ENCODE measurements around the gene ID3.
A peak's percentile ranks its signal among the peaks of the same experiment; 100 is the strongest.

The ID3 gene

DNA sequence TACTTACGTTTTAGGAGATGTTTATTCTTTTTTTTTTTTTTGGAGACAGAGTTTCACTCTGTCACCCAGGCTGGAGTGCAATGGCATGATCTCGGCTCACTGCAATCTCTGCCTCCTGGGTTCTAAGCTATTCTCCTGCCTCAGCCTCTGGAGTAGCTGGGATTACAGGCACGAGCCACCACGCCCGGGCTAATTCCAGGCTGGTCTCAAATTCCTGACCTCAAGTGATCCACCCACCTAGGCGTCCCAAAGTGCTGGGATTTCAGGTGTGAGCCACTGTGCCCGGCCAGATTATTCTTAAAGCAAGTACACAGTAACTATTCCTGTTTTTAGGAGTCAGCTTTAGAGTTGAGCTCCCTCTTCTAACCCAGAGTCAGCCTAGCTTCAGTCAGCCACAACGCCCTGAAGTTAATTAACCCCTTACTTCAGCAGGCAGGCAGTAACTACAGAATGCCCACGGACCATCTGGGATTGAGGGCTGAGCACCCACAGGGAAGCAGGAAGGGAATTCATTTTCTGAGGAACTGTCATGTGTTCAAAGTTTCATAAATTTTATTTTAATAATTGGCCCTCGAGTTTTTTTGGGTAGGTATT lies 5.3 kb upstream of the ID3 start:
- DNase-seq = no peak

DNA sequence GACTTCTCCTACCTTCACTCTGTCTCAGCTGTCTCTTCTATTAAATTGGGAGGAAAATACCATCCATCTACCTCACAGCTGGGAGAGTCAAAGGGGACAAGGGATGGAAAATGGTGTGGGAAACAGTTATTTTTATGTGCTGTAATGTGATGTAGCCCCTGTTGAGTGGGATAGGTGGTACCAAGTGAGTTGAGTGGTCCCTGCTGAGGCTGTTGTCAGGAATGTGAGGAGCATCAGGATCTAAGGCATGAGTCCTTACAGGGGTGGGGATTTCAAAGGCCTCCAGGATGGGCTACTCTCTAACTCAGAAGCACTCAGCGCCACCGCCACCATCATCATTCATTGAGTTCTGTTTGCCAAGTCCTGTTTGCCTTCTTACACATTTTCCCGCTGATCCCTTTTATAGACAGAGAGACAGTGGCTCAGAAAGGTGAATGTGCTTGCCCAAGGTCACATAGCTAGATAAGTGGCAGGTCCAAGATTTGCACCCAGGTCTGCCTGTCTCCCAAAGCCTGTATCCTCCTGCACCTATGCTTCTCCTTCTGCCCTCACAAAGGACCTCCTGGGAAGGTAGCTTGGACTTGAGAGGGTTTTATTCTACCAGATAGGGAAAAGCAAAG lies 4.6 kb upstream of the ID3 start:
- DNase-seq = no peak

DNA sequence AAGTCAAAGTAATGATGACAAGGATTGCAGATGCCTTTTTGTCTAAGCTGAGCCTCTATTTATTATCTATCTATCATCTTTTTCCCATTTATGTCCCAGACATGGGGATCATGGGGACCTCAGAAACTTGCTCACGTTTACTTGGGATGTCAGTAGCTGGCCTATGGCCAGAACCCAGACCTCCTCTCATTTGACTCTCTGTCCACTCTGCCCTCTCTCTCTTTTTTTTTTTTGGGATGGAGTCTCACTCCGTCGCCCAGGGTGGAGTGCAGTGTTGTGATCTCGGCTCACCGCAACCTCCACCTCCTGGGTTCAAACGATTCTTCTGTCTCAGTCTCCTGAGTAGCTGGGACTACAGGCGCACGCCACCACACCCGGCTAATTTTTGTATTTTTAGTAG lies 3.7 kb upstream of the ID3 start:
- no peak for DNase-seq

DNA sequence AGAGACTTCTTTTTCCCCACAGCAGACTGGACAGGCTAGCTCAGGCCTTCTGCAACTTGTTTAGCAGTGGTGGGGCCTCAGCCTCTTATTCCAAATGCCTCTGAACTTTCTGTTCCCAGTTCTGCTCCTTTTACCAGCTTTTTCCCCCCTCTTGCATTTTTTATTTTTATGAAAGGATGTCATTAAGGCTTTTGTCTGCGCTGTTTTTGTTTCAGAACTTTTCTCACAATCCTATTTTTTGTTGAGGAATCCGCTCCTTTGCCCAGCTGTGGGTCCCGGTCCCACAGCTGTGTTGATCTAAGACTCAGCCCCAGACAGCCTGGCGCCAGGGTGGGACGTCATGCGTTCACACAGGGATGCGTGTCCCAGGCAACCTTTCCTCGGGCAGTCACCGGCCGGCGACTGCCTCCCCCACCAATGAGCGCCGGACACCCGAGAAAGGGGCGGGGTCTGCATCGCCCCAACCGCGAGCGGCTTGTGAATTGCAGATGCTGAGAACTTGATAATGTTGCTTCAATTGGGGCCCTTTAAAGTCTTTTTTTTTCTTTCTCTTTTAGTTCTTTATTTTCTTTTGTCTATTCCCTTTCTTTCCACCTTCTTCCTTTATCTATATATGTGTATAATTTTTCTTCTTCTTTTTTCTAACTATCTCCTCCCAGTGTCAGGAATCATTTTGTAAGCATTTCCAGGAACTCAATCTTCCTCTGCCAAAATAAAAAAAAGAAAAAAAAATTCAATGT lies 3.0 kb upstream of the ID3 start:
- DNase-seq = no peak

DNA sequence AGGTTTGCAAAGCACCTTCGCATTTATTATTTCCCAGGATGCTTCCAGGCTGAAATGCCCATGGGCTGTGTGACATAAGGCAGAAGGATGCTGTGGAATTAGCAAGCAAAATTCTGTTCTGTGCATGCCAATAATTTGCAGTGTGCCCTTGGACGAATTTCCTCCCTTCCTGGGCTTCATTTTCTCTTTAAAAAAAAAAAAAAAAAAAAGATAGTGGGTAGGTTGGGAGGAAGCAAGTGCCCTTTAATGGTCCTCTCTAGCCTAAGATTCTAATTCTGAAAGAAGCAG lies 2.5 kb upstream of the ID3 start:
- no peak for DNase-seq

DNA sequence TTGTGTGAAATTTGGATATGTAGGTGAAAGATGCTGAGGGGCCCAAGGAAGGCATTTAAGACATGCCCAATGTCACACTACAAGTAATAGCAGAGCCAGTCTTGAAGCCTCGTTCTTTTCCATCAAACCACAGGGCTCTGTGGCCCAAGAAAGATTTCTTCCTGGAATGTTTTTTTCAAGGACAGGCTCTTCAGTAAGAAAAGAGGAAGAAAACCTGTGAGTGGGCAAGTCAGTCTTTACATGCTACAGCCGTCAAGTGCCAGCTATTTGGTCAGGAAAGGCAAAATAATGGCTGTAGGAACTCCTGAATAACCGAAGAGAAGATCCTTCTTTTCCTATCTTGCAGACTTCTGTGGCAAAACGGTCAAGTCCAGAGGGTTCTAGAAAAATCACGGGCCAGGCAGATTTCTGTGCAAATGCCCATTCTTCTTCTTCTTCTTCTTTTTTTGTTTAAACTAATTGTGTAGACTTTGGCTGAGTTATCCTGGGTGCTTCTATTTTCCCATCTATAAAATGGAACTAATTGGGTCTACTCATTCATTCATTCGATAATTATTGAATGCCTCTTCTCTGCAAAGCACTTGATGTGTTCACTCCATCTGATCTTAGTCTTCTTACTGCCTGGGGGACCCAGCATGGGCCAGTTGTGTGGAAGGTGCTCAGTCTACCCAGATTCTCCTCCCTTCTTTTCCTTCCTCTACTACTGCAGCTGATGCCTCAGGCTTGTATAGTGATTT lies 1.9 kb upstream of the ID3 start:
- no peak for DNase-seq

DNA sequence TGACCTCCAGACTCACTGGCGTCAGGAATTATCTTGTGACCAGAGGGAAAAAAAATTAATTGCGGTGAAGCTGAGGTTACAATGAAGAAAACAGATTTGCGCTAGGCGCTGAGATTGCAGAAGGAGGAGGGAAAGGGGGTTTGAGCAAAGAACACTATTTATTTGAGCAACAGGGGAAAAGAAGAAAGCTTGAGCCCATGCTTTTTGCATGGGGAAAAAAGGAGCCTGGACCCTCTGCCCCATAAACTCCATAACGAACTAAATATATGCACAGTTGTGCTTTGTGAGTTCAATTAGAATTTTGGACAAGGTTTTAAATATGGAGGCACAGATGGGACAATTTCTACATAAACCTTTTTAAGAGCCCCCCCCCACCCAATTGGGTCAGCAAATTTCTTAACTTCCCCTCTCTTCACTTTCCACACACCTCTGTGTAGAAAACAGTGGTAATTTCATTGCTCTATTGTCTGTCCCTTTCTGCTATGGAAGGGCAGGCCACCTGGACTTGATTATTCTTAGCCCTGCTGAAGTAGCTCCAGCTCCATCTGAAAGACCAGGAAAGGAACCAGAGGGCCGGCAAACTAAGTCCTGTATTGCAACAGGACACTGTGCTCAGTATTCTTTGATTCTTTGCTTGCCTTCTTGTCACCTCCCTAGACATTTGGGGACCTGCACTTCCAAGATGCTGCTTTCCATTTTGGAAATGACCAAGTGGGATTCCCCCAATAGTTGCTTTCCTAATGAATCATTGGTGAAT lies 862 bp upstream of the ID3 start:
- DNase-seq = no peak

DNA sequence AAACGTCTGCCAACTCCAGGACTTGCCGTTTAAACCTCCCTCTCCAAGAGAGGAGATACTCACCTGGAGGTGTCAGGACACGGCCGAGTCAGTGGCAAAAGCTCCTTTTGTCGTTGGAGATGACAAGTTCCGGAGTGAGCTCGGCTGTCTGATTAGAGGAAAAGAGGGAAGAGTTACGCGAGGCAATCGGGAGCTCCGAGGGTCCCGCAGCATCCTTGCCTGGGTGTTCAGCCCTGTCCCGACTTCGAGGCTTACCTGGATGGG lies 497 bp downstream of the ID3 start:
- DNase-seq = no peak

DNA sequence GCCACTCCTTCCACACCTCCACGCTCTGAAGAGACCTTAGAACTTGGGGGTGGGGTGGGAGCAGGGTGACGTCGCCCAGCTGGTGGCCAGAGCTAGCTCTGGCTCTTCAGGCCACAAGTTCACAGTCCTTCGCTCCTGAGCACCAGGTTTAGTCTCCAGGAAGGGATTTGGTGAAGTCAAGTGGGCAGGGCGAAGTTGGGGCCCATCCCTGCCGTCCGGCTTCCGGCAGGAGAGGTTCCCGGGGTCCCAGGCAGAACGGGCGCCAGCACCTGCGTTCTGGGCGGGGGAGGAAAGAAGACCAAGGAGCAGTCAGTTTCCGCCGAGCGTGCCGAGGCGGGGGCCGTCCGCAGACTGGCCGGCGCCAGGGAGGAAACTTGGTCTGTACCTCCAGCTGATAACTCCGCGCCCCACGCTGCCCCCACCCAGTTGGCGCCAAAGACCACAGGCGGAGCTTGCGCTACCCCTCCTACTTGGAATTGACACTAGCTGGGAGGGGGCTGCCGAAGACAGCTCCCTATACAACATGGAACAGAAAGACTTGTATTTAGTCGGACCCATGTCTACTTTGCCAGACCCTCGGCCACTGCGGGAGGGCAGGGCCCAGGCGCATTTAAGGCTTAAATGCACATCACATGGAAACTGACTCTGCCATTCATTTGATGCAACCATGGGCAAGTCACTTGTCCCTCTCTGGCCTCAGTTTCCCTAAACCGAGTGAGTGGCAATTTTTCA lies 995 bp downstream of the ID3 start:
- no peak for DNase-seq

DNA sequence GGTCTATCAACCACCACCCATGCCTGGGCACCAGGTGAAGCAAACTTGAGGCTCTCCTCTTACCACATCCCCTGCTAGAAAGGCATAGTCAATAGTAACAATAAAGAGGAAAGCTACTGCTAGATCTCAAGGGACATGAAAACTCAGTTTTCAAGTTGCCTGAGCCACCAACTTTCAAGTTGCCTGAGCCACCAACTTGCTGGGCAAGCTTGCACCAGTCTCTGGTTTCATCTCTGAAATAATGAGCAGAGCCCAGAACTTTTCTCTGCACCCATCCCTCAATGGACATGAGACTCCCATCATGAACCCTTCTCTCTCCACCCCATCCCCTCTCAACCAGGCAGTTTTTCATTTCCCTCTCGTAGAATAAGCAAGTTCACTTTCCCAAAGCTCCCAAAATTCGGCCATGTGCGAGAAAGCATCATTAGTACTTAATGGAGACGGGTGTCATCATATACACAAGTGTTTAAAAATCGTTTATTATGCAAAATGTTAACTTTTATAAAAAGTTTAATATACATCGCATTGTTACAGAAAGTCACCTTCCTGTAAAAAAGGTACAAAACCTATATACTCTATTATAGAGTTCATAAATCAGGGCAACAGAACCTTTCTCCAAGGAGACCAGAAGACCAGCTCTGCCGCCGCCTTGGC lies 1.7 kb downstream of the ID3 start:
- DNase-seq = no peak

DNA sequence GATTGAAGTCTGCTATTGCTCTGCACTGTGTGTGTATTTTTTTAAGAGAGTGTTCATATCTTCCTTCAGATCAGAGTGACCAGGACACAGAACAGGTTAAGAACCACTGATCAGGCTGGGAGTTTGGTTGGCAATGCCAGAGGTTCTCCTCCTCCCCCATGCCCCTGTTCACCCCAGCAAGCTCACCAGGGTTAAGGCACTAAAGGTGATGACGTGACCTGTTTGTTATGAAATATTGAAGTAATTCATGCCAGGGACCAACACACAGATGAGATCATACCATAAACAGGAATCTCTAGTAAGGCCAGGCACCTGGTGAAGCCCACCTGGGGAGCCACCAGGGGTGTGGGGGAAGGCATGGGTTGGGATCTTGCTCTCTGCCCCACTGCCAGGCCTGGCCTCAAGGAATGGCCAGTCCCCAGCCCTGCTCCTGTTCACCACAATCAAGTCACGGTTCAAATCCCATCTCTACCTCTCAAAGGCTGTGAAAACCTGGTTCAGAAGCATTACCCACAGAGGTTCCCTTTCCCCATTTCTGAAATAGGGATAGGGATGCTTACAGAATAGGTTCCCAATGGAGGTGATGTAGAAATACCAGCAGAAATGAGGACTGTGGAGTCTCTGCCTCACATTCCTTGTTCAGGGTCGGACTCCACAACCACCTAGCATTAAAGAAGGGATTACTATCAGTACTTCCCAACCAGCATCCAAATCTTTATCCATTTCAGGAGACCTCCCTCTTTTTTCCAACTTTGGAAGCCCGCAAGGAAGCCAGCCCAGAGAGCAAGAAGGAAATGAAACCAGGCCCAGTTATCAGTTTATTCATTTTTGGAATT lies 2.4 kb downstream of the ID3 start:
- no peak for DNase-seq

DNA sequence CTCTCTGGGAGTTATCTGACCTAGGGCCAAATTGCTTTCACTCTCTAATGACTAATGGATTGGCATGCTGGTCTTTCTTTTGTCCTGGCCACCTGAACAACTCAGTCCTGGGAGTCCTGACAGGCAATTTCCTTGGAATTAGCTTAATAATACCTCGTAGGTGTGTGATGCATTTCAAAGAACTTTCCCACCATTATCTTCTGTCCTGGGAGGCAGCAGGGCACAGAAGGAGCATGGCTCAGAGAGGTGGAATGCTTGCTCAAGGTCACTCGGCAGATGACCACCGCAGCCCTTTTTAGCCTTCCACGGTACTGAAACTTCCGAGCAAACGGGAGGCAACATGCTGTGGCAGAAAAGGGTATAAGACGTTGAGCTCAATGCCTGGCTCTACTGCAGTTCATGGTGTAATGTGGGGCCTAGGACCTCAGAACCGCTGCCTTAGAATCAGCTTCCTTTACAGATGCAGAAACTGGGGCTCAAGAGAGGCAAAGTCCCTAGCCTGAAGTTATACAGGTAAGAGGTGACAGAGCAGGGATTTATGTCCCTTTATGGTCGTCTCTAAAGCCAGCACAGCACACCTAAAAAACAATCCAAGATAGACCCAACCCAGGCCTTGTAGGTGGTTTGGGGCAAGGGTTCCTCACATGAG lies 3.2 kb downstream of the ID3 start:
- no peak for DNase-seq

DNA sequence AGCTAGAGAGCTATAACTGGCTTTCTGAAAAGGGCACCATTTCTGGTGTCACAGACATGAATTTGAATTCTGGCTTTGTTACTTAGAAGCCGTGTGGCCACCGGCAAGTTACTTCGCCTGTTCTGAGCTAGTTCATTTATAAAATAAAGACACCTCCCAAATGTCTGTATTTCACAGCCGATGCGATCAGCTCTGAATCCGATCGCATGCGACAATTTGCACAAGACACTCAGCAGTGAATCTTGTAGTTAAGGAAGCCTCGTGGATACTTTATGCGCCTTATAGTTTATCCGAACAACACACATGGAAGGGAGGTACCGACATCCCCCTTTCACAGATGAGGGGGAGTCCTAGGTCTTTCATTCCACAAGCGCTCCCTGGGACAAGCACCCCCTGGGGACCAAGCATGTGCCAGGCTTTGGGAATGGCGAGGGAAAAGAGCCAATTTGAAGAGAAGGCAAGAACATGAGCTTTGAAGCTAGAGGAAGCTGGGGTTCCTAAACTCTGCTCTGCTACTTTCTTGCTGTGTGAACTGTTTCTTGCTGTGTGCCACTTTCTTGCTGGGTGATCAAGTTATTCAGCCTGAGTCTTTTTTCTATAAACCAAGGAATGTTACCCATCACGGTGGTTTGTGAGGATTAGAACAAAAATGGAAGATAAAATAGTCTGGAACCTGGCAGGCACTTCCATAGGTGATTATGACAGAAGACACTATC lies 3.9 kb downstream of the ID3 start:
- no peak for DNase-seq

DNA sequence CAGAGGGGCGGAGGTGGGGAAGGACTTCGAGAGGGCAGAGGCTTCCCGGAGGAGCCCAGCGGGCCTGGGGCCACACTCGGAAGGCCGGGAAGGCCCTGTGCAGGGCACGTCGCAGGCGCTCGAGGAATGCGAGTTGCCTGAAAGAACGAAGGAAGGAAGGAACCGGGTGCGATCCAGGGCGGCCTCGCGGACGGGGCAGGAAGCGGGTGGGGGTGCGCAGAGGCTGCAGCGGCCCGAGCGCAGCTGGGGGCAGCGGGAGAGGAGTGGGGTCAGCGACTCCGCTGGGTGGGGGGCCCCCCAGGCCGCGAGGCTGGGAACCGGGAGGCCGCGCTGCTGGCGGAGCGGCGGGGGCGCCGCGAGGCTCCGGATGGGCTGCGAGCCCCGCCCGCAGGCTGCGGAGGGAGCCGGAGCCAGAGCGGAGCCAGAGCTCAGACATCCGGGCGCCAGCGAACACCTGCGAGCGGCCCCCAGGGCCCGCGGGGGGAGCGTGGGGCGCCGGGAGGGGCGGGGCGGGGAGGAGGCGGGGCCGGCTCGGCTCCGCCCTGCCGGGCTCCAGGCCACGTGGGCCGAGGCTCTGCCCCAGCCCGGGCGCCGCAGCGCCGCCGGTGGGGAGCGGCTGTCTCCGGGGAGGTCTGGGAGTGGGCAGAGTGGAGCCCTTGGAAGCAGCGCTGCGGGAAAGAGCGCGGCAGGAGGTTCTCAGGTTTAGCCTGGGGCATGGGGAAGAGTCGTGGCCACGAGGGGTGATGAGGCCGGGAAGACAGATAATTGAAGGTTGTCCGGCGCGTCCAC lies 4.6 kb downstream of the ID3 start:
- DNase-seq = peak in 1 of 2 donors; percentile 27

DNA sequence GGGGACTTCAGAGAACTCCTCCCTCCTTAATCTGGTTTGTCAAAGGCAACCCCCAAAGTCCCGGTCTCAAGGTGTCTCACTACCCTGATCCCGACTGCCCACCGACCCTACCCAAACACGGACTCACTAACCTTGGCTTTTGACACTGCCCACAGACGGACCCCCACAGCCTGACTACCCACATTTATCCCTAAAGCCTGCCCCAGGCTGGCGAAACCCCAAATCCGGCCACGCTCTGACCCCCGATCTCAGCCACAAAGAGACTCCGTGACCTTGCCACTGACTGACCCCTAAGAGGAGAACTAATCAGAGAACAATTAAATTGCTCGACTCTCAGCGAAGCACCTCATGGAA lies 5.2 kb downstream of the ID3 start:
- DNase-seq = no peak

DNA sequence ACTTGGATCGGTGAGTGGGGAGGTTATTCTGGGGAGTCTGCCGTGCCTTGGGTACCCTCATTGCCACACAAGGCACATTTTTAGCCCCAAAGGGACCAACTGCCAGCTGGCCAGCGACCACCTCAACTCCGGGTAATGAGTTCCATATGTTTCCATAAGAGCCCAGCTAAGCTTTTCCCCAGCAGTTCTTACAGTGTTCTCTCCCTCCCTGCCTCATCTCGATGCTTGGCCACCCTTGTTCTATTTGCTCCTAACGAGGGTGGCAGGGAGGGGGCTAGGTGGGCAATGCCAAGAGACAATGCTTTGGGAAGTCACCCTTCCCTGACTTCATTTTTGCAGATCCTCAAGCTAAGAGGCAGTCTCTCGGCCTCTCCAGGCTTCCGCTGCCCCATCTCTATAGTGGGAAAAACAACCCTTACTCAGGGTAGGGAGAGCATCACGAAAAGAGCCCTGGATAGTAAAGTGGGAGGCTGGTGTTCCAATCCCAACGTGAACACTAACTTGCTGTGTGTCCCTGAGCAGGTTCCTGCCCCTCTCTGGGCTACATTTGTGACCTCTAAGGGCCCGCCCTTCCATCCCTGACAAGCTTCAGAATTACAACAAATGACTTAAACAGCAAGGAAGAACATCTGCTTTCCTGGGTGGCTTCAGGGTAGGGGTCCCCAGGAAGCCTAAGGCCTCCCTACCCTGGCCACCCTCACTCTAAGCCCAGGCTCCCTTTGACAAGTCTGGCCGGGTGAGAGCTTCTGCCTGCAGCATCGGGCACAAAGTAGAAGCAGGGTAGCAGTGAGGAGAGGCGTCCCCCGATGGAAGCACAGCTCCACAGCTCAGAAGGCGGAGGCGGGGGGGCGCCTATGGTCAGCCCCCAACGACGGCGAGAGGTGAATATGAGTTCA lies 5.8 kb downstream of the ID3 start:
- DNase-seq = no peak

DNA sequence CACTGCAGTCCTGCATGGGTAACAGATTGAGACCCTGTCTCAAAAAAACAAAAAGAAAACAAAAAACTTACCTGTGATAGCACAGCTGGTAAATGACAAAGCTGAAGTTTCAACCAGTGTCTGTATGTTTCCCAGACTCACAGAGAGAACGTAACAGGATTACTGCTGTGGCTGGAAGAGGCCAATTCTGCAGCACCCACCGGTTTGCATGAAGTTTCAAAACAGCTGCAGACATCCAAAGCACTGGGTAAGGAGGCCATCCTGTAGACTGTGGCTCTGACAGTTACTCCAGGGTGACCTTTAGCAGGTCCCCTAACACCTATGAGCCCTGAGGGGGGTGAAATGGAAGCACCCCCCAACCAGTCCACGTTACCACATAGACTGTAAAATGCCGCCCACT lies 7.5 kb downstream of the ID3 start:
- DNase-seq = no peak

DNA sequence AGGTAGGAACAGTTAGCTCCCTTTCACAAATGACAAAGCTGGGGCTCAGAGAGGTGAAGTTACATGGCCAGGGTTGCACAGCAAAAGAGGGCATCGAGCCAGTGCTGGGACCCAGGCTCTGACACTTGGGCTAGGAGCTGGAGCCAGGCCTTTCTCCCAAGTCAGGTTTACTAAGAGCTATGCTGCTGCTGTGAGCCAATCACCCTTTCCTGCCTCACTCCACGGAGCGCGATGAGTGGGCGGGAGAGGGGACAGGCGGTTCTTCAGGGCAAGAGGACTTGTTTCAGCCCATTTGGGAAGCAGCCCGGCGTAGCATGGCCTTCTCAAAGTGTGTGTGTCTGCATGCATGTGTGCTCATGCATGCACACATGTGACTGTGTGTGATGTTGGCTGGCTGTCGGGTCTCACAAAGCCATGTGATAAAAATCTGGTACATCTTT lies 10.6 kb downstream of the ID3 start:
- DNase-seq = no peak

Measured in bone marrow (tissue), 2 donors.